T47D (cell line): ENCODE data around the gene ERMARD.

Experiments used
- DNase-seq, 2 experiments: peaks; one replicate each; pipeline versions ENCODE4 v3.0.0 to v3.0.0-alpha.2; 2011 to 2012; ENCODE audit warnings: low read depth in 1 of 2, low spot score in 1 of 2
- JUND ChIP-seq: IDR thresholded peaks from 2 replicates; pipeline ENCODE4 v1.6.1; 2012; ENCODE audit warnings: low read depth
- in situ Hi-C: cut with HindIII; loops from 2 replicates; pipeline ENCODE4 v1.10.0; 2016; ENCODE audit warnings: low sequenced_read_pairs, low pct_unique_long_range_greater_than_20kb

ERMARD gene

DNA sequence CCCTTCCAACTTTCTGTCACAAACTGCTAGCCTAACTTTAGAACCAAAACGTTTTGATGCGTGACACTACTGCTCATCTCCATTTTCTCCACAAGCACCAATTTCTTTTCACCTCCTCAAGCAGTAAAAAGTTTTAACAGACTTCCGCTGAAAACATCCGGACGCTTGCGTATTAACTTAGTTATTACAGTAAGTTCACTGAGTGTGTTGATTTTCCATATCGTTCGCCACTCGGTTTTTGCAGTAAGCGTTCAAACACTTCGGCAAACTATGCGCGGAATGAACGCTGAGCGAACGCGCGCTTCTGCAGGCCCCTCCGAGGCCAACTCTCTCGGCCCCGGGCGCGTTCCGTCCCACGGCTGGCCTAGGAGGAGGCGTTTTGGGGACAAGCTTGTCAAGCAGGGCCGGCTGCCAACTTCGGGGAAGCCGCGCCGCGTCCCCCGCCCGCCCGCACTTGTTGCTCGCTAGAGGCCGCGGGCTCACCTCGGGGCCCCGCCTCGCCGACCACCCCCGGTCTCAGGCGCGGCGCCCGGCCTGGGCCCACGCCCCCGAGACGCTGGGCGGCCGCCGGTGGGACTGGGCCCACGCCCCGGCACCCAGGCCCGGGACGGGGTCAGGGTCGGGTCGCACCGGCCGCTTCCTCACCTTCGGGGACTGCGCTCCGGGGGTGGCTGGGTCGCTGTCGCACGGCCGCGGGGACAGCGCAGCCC lies 28.1 kb upstream of the ERMARD start:
- no peak for TF ChIP-seq JUND
- peak; percentile 39 to 72 for DNase-seq
- in situ Hi-C loops, result no loop called here

DNA sequence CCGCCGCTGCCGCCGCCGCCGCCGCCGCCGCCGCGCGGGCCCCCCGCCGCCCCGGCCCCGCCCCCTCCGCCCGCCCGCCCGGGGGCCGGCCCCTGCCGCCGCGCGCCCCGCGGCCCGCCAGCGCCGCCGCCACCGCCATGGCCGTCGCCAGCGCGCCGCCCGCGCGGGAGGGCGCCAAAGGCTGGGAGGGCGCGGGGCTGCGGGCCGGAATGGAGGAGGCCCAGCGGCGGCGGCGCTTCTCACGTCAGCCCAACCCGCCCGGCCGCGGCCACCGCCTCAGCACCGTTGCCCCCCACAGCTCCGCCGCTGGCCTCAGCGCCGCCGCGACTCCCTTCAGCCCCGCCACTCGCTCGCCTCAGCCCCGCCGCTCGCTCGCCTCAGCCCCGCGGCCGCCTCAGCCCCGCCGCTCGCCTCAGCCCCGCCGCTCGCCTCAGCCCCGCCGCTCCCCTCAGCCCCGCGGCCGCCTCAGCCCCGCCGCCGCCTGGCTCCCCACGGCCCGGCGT lies 27.4 kb upstream of the ERMARD start:
- no peak for TF ChIP-seq JUND
- in situ Hi-C loops, result no loop called here
- peak; percentile 28 for DNase-seq

DNA sequence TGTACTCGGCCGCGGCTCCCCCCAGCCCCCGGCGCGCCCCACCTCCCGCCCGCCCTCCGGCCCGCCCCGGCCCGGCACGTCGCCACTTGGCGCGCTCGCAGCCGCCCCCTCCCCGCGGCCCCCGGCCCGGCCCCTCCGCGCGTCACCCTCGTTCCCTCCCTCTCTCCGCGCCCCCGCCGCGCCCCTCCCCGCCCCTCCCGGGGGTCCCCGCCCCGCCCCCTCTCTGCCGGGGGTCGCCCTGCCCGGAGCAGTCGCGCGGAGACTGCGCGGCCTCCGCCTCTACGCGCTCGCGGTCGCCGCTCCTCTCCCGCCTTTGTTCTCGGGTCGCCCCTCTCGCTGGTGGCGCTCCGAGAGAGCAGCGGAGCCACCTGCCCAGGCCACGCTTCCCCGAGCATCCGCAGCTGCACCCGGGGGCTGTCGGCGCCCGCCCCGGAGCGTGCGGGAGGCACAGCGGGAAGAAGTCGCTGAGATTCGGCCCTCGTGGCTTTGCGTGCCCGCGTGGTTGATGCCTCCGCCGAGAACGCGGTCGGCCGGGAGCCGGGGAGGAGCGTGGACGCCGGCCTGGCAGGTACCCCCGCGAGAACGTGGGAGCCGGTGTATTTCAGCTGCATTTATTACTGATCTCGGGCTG lies 26.8 kb upstream of the ERMARD start, which contains the start of gene PHF10:
Gene PHF10 (minus strand): TSS at position 7 of the 631 bp plus-strand sequence. CDS start 569 bp downstream, outside the sequence.
- TF ChIP-seq JUND, result no peak
- peak; percentile 43 to 57 for DNase-seq
- in situ Hi-C loops, result no loop called here

DNA sequence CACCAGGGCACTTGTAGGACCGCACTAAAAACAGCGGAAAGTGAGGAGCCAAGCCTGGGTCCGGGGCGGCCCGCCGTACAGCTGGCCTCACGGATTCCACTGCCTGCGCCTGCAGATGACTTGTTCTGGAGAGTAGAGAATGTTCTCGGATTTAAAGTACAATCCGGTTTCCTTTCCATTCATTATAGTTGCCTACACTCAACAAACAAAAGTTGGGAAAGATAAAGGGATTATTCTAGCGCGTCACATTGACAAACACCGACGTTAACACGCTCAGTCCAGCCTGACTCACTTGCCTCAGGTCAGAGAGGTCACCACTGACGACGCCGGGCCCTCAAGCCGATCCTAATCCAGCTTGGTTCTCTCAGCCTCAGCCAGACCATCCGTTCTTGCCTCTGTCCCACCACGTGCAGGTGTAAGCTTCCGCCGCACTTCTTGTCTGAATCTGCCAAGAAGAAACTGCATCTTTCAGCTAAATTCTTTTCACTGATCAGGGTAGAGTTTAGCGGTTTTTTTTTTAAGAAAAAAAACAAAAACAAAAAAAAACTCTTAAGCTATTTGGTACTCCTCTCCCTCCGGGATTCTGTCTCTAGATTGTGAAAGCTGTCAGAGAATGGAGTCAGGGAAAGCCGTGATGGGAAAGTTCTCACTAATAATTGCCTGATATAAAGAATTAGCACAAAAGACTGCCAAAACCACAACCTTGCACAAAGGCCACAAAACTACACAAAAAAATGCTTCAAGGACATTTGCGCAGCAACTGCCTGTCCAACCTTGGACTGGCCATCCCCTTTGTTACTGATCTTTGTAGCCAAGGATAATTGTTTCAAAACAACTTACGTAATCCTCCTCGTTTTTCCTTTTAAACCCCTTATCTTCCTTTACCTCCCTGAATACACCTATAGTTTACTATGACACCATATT lies 26.0 kb upstream of the ERMARD start:
- in situ Hi-C loops, result no loop called here
- DNase-seq, result peak in 1 of 2 experiments; percentile 15
- no peak for TF ChIP-seq JUND

DNA sequence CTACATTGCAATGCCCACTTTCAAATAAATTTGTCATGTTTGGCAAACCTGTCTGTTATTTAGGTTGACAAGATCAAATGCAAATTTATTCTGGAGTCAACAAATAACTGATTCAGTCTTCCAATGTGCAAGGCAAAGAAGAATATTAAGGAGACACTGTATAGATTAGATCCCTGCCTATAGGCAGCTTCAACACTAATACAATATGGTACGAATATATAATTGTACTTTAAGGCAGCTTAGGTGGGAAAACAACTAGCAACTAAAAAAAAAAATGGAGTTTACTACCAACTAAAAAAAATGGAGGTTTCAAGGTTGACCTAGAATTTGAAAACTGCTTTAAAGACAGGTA lies 25.4 kb upstream of the ERMARD start:
- no peak for TF ChIP-seq JUND
- in situ Hi-C loops, result no loop called here
- no peak for DNase-seq

DNA sequence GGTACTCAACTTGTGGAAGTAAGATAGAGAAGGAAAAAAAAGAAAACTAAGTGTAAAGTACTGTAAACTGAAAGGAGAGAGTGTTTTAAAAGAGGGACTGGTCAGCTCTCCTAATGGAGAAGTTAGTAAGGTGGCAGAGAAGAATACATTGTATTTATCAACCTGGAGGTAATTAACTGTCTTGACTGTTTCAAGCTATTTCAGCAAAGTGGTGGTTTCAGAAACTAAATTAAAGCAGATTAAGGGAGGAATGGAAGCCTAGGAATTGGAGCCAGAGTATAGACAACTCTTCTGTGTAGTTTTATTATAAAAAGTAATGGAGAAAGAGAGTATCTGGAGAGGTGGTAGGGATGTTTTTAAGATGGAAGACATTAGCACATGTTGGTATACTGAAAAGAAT lies 24.5 kb upstream of the ERMARD start:
- no peak for DNase-seq
- TF ChIP-seq JUND, result no peak
- in situ Hi-C loops, result no loop called here

DNA sequence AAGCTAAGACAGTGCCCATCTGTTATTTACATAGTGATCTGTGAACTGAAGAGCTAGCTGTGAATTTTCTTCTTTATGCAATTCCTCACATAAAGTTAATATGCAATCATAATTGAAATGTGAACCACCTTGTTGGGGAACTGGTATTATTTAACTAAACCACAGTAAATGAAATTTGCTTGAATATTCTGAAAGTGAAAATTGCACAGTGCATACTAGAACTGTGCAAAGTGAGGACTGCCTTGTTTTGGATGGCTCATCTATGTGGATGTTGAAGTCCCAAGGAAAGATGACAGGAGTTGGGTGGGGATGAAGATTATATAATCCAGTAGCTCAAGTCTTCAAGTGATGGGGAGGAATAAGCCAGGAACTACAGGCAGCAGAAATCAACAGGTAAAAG lies 21.5 kb upstream of the ERMARD start:
- no peak for DNase-seq
- no peak for TF ChIP-seq JUND
- in situ Hi-C loops, result no loop called here

DNA sequence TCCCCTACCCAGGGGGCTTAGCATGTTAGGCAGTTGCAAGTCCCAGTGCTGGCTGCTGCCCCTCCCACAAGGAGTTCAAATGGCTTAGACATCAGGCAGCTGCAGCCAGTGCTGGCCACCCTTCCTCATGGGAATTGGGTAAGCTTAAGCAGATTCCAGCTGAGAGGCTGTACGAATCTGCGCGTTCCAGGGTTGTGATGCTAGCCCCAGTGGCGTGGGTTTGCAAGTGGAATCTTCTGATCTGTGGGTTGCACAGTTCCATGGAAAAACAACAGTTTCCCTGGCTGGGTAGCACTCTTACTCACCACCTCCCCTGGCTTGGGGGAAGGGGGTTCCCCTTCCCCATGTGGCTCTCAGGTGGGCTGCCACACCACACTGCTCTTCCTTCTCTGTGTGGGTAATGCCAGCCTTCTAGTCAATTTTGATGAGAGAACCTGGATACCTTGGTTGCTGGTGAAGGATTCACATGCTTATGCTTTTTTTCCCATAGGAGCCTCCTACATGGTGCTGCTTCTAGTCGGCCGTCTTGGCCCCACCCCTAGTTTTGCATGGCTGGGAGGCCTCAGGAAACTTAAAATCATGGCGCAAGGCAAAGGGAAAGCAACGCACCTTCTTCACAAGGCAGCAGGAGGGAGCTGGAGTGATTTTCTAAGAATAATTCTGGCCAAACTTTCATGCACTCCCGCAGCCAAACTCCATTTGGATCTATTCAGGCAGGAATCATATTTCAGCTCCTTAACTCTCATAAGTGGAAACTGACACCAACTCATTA lies 13.0 kb upstream of the ERMARD start:
- TF ChIP-seq JUND, result no peak
- in situ Hi-C loops, result no loop called here
- no peak for DNase-seq

DNA sequence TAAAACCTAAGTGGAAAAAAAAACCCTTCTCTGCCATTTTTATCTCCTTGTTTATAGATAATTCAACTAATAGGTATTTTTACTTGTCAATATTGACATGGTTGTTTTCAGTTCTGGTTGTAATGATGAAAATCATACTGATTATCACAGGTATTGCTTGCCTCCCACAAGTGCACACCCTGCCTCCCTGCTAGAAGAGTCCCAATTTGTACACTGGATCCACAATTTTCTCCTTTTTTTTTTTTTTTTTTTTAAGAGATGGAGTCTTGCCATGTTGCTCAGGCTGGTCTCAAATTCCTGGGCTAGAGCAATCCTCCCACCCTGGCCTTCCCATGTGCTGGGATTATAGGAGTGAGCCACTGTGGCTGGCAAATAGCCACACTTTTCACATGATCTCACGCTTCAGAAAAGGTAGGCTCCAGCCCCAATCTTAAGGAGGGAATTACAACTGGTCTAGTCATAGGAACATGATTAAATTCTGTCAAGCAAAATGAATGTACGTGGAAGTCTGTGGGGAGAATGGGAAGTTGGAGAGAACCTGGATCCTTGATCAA lies 12.4 kb upstream of the ERMARD start:
- in situ Hi-C loops, result no loop called here
- TF ChIP-seq JUND, result no peak
- DNase-seq, result no peak

DNA sequence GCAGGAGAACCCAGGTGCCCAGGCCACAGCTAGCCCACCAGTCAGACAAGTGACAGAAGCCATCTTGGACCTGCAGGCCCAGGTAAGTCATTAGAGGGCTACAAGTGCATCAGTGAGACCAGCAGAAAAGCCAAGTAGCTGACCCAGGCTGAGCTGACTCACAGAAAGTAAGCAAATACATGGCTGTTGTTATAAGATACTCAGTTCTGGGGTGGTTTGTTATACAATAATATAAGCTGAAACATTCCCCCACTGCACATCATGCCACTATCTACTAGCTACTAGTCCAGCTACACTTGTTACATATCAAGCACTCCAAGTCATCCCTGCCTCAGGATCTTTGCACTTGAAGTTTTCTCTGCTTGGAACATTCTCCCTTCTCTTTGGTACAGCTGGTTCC lies 10.1 kb upstream of the ERMARD start:
- DNase-seq, result no peak
- TF ChIP-seq JUND, result no peak
- in situ Hi-C loops, result no loop called here

DNA sequence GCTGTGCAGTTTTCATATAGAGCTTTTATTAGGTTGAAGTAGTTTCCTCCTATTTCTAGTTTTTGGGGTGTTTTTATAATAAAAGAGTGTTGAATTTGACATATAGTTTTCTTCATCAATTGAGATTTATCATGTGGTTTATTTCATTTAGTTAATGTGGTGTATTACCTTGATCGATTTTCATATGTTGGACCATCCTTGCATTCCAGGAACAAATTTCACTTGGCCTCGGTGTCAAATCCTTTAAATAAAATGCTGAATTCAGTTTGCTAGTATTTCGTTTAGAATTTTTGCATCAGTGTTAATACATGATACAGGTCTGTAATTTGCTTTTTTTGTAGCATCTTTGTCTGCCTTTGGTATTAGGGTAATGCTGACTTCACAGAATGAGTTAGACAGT lies 6.0 kb upstream of the ERMARD start:
- in situ Hi-C loops, result no loop called here

DNA sequence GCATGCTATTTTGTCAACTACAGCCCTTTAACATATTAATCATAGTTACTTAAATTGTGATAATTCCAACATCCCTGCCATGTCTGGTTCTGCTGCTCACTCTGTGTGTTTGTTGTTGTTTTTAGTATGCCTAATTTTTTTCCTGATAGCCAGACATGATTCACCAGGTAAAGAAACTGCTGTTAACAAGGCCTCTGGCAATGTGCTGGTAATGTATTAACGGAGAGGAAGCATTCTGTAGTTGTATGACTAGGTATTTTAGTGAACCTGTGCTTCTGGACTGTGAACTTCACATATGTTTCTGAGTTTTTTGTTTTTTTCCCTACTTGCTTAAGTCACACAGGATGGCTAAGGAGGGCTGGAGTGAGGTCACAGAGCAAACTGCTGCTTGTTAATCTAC lies 4.9 kb upstream of the ERMARD start:
- in situ Hi-C loops, result no loop called here
- no peak for DNase-seq
- TF ChIP-seq JUND, result no peak

More for the DNA sequence above, 6.0 kb upstream of the ERMARD start:
- no peak for TF ChIP-seq JUND
- DNase-seq, result no peak
